ENCODE results near the gene CPED1.
A peak's percentile ranks its signal among the peaks of the same experiment; 100 is the strongest.

The CPED1 gene

DNA sequence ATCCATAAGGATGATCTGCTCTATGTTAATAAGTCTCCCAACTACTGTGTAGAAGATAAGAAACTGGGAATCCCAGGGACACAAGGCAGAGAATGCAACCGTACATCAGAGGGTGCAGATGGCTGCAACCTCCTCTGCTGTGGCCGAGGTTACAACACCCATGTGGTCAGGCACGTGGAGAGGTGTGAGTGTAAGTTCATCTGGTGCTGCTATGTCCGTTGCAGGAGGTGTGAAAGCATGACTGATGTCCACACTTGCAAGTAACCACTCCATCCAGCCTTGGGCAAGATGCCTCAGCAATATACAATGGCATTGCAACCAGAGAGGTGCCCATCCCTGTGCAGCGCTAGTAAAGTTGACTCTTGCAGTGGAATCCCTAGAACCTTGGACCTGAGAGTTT lies 350.6 kb downstream of the CPED1 start:
- no peak overlapping the region for H2BK120ac ChIP-seq (ENCODE audit: low read depth, low read length)
- no peak overlapping the region for H3K4me3 ChIP-seq (ENCODE audit: insufficient read depth in 1 of 2, low read depth in 1 of 2, low read length in 2 of 2)
- H4K91ac ChIP-seq (ENCODE audit: low read length): no peak overlapping the region
- H3K27ac ChIP-seq (ENCODE audit: low read length, poor library complexity, severe bottlenecking): no peak overlapping the region
- 85% methylated on average over 5 of the region's 5 CpGs for WGBS
- no peak overlapping the region for H2BK5ac ChIP-seq (ENCODE audit: low read depth, low read length, poor library complexity, severe bottlenecking)
- no peak overlapping the region for H2AFZ ChIP-seq (ENCODE audit: low read depth, low read length)
- H2BK15ac ChIP-seq (ENCODE audit: low read depth, poor library complexity, severe bottlenecking): no peak overlapping the region
- H3K27me3 ChIP-seq (ENCODE audit: control insufficient read depth in 1 of 2, insufficient read depth in 1 of 2, low read length in 2 of 2): no peaks in the 10 kb centered on the region
- no peak overlapping the region for H3K23ac ChIP-seq (ENCODE audit: low read length in 2 of 2)
- H3K18ac ChIP-seq (ENCODE audit: low read depth in 1 of 2, low read length in 2 of 2): no peak overlapping the region
- no peak overlapping the region for H3K4me2 ChIP-seq (ENCODE audit: low read length, poor library complexity, severe bottlenecking)
- no peak overlapping the region for H3K14ac ChIP-seq (ENCODE audit: low read length in 2 of 2)
- no peak overlapping the region for H3K9ac ChIP-seq (ENCODE audit: low read length)
- H3K9me3 ChIP-seq (ENCODE audit: control insufficient read depth, low read length): no peaks in the 10 kb centered on the region
- H4K8ac ChIP-seq (ENCODE audit: low read length): no peak overlapping the region
- H3K4ac ChIP-seq (ENCODE audit: low read depth in 1 of 2, low read length in 2 of 2): no peak overlapping the region
- peaks cover 0 to 5% of the 10 kb centered on the region in 2 experiments for H3K36me3 ChIP-seq (ENCODE audit: control insufficient read depth in 1 of 2, insufficient read depth in 2 of 2, low read depth in 1 of 2, low read length in 2 of 2)
- no peaks in the 10 kb centered on the region for H3K79me1 ChIP-seq (replicated peaks; ENCODE audit: low read length, poor library complexity, severe bottlenecking)
- H2AK5ac ChIP-seq (ENCODE audit: low read length, severe bottlenecking): no peak overlapping the region
- H3K4me1 ChIP-seq (ENCODE audit: control insufficient read depth, insufficient read depth, low read depth, low read length): peaks cover 4% of the 10 kb centered on the region
- H2BK12ac ChIP-seq (ENCODE audit: low read length in 2 of 2): no peak overlapping the region
- no peak for DNase-seq

DNA sequence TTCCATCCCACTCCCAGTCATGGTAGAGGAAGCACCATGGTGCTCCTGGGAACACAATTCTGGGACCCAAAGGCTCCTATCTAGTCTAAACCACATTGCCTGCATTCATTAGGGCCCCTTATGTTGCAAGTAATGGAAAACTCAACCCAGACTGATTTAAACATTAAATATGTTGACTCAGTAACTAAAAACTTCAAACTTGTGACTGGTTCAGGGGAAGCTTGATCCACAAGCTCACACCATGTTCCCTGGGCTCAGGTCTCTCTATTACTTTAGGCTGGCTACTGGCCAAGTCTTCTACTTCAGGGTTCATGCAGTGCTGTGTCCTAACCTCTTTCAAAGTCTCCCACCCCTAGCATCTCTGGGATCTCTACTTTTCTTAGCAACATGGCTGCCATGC lies 353.4 kb downstream of the CPED1 start:
- Histone ChIP-seq H2BK5ac (ENCODE audit: low read depth, low read length, poor library complexity, severe bottlenecking) (no peak overlapping the region), H3K9ac (ENCODE audit: low read length) (no peak overlapping the region), H4K91ac (ENCODE audit: low read length) (no peak overlapping the region), H3K4me3 (ENCODE audit: insufficient read depth in 1 of 2, low read depth in 1 of 2, low read length in 2 of 2) (no peak overlapping the region), H3K18ac (ENCODE audit: low read depth in 1 of 2, low read length in 2 of 2) (no peak overlapping the region), H3K27me3 (ENCODE audit: control insufficient read depth in 1 of 2, insufficient read depth in 1 of 2, low read length in 2 of 2) (no peaks in the 10 kb centered on the region), H2BK12ac (ENCODE audit: low read length in 2 of 2) (no peak overlapping the region), H3K79me1 (replicated peaks; ENCODE audit: low read length, poor library complexity, severe bottlenecking) (no peaks in the 10 kb centered on the region), H2AK5ac (ENCODE audit: low read length, severe bottlenecking) (peak overlapping the region; percentile 80), H2BK120ac (ENCODE audit: low read depth, low read length) (peak overlapping the region; percentile 68), H3K4me1 (ENCODE audit: control insufficient read depth, insufficient read depth, low read depth, low read length) (peaks cover 4% of the 10 kb centered on the region), H2AFZ (ENCODE audit: low read depth, low read length) (no peak overlapping the region), H3K27ac (ENCODE audit: low read length, poor library complexity, severe bottlenecking) (no peak overlapping the region), H3K36me3 (ENCODE audit: control insufficient read depth in 1 of 2, insufficient read depth in 2 of 2, low read depth in 1 of 2, low read length in 2 of 2) (peaks cover 0 to 12% of the 10 kb centered on the region in 2 experiments), H3K23ac (ENCODE audit: low read length in 2 of 2) (no peak overlapping the region), H3K4ac (ENCODE audit: low read depth in 1 of 2, low read length in 2 of 2) (no peak overlapping the region), H3K9me3 (ENCODE audit: control insufficient read depth, low read length) (no peaks in the 10 kb centered on the region), H3K14ac (ENCODE audit: low read length in 2 of 2) (no peak overlapping the region), H4K8ac (ENCODE audit: low read length) (no peak overlapping the region), H3K4me2 (ENCODE audit: low read length, poor library complexity, severe bottlenecking) (no peak overlapping the region), H2BK15ac (ENCODE audit: low read depth, poor library complexity, severe bottlenecking) (no peak overlapping the region)
- DNase-seq: no peak

DNA sequence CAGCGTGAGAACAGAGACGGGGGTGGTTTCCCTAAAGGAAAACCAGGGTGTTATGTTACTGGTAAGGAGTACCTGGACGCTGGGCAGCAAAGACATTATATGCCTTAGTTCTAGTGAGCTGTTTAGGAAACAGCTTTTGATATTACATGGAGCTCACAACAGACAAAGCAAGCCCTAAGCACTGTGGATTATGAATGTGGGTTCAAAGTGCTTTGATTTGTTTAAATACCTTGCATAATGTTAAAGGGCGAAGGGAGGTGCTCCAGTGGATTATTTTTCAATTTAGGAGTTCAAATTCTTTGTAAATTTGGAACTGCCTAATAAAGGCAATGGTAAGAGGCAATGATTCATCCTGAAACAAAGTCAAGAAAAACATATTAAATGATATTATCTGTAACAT lies 354.1 kb downstream of the CPED1 start:
- no peak overlapping the region for H2AFZ ChIP-seq (ENCODE audit: low read depth, low read length)
- H3K23ac ChIP-seq (ENCODE audit: low read length in 2 of 2): no peak overlapping the region
- no peak overlapping the region for H3K4me3 ChIP-seq (ENCODE audit: insufficient read depth in 1 of 2, low read depth in 1 of 2, low read length in 2 of 2)
- H3K4me2 ChIP-seq (ENCODE audit: low read length, poor library complexity, severe bottlenecking): no peak overlapping the region
- no peak overlapping the region for H2BK5ac ChIP-seq (ENCODE audit: low read depth, low read length, poor library complexity, severe bottlenecking)
- H3K14ac ChIP-seq (ENCODE audit: low read length in 2 of 2): no peak overlapping the region
- no peaks in the 10 kb centered on the region for H3K27me3 ChIP-seq (ENCODE audit: control insufficient read depth in 1 of 2, insufficient read depth in 1 of 2, low read length in 2 of 2)
- 98% methylated on average over 4 of the region's 4 CpGs for WGBS
- H3K4me1 ChIP-seq (ENCODE audit: control insufficient read depth, insufficient read depth, low read depth, low read length): peaks cover 4% of the 10 kb centered on the region
- no peaks in the 10 kb centered on the region for H3K9me3 ChIP-seq (ENCODE audit: control insufficient read depth, low read length)
- H4K91ac ChIP-seq (ENCODE audit: low read length): no peak overlapping the region
- H4K8ac ChIP-seq (ENCODE audit: low read length): no peak overlapping the region
- H2AK5ac ChIP-seq (ENCODE audit: low read length, severe bottlenecking): no peak overlapping the region
- no peak overlapping the region for H3K4ac ChIP-seq (ENCODE audit: low read depth in 1 of 2, low read length in 2 of 2)
- H3K79me1 ChIP-seq (replicated peaks; ENCODE audit: low read length, poor library complexity, severe bottlenecking): no peaks in the 10 kb centered on the region
- no peak overlapping the region for H3K27ac ChIP-seq (ENCODE audit: low read length, poor library complexity, severe bottlenecking)
- no peak overlapping the region for H3K18ac ChIP-seq (ENCODE audit: low read depth in 1 of 2, low read length in 2 of 2)
- no peak overlapping the region for H2BK120ac ChIP-seq (ENCODE audit: low read depth, low read length)
- DNase-seq: no peak
- H3K36me3 ChIP-seq (ENCODE audit: control insufficient read depth in 1 of 2, insufficient read depth in 2 of 2, low read depth in 1 of 2, low read length in 2 of 2): peaks cover 0 to 18% of the 10 kb centered on the region in 2 experiments
- no peak overlapping the region for H3K9ac ChIP-seq (ENCODE audit: low read length)
- H2BK12ac ChIP-seq (ENCODE audit: low read length in 2 of 2): no peak overlapping the region
- no peak overlapping the region for H2BK15ac ChIP-seq (ENCODE audit: low read depth, poor library complexity, severe bottlenecking)

DNA sequence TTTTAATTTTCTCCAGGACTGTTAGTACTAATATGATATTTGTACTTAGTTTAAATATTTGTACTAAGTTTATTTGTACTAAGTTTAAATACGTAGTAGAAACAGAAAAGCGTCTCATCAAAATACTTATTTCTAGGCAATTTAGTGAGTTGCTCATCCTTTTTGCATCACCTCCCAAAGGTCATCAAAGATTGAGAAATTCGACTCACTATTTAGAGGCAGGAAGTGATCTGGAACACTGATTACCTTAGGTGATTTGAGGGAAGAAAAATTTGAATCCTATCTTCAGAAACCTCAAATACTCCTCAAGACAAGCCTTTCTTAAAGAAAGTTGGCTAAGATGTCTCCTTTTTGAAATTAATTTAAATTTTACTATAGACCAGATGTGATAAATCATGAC lies 354.8 kb downstream of the CPED1 start:
- H2BK5ac ChIP-seq (ENCODE audit: low read depth, low read length, poor library complexity, severe bottlenecking): no peak overlapping the region
- H3K4me3 ChIP-seq (ENCODE audit: insufficient read depth in 1 of 2, low read depth in 1 of 2, low read length in 2 of 2): no peak overlapping the region
- no peak overlapping the region for H3K9ac ChIP-seq (ENCODE audit: low read length)
- H4K91ac ChIP-seq (ENCODE audit: low read length): no peak overlapping the region
- H3K23ac ChIP-seq (ENCODE audit: low read length in 2 of 2): no peak overlapping the region
- H2BK15ac ChIP-seq (ENCODE audit: low read depth, poor library complexity, severe bottlenecking): no peak overlapping the region
- H2BK120ac ChIP-seq (ENCODE audit: low read depth, low read length): no peak overlapping the region
- H3K27ac ChIP-seq (ENCODE audit: low read length, poor library complexity, severe bottlenecking): no peak overlapping the region
- no peak overlapping the region for H2BK12ac ChIP-seq (ENCODE audit: low read length in 2 of 2)
- H4K8ac ChIP-seq (ENCODE audit: low read length): no peak overlapping the region
- H3K9me3 ChIP-seq (ENCODE audit: control insufficient read depth, low read length): no peaks in the 10 kb centered on the region
- no peak overlapping the region for H3K4me2 ChIP-seq (ENCODE audit: low read length, poor library complexity, severe bottlenecking)
- DNase-seq: peak; percentile 19
- H2AK5ac ChIP-seq (ENCODE audit: low read length, severe bottlenecking): no peak overlapping the region
- H2AFZ ChIP-seq (ENCODE audit: low read depth, low read length): no peak overlapping the region
- no peaks in the 10 kb centered on the region for H3K27me3 ChIP-seq (ENCODE audit: control insufficient read depth in 1 of 2, insufficient read depth in 1 of 2, low read length in 2 of 2)
- no peak overlapping the region for H3K14ac ChIP-seq (ENCODE audit: low read length in 2 of 2)
- H3K18ac ChIP-seq (ENCODE audit: low read depth in 1 of 2, low read length in 2 of 2): no peak overlapping the region
- peaks cover 0 to 19% of the 10 kb centered on the region in 2 experiments for H3K36me3 ChIP-seq (ENCODE audit: control insufficient read depth in 1 of 2, insufficient read depth in 2 of 2, low read depth in 1 of 2, low read length in 2 of 2)
- H3K4ac ChIP-seq (ENCODE audit: low read depth in 1 of 2, low read length in 2 of 2): no peak overlapping the region
- H3K79me1 ChIP-seq (replicated peaks; ENCODE audit: low read length, poor library complexity, severe bottlenecking): no peaks in the 10 kb centered on the region
- WGBS: no CpG with 5 or more reads among the region's 3 CpGs
- H3K4me1 ChIP-seq (ENCODE audit: control insufficient read depth, insufficient read depth, low read depth, low read length): peaks cover 4% of the 10 kb centered on the region

All from mesenchymal stem cell (in vitro differentiated cells and primary cell).